ENCODE data around the gene TSHZ2.

The TSHZ2 gene

DNA sequence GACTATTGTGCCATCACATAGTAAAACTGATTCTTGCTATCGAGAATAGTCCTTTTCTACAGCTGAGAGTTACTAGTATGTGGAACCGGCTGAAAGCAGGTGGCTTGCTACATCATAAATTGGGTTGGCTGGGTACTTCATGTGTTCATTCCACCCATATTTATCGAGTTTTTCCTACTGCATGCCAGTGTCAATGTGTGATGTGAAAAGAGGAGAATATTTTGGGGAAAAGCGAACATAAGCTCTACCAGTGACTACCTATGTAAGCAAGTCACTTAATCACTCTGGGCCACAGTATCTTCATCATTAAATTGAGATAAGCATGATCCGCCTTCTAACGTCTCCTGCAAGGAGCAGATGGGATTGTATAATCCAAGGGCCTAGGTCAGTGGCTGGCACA, 61.0 kb downstream of the TSHZ2 start:
- no peak for DNase-seq

GRCh38 chr20:53034899-53035298, 62.7 kb downstream of the TSHZ2 start:
- no peak for DNase-seq

DNA sequence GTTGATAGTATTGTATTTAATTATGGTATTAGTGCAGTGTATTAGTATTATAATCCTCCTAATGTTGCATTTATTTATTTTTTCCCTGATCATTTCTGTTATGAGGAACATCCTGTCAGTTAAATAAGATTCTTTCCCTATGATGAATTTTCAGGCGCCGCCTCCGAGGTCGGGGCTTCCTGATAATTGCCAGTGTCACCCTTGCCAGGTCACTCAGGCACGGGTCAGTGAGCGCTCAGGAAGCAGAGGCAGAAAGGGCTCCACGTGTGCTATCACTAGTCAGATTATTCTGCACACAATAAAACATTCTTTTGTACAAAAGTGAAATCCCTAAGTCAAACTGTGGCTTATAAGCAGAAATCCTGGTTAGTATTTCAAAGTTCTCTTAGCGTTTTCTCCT, 64.8 kb downstream of the TSHZ2 start:
- no peak for DNase-seq

DNA sequence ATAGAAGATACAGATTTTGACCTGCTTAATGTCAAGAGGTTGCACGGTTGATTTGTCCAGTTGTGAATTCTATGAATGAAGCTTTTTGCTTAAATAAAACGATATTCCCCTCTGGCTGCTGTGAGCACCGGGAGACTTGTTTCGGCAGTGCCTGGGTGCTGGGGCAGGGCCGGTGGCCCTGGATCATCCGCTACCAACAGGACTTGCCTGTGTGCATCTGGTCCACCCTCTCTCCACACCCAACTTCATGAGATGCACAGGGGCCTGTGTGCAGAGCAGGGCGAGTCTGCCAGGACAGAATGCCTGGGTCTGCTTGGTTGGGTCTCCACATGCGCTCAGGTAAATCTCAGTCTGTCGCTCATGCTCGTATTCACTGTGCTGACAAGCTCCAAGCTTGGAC, 65.5 kb downstream of the TSHZ2 start:
- no peak for DNase-seq

DNA sequence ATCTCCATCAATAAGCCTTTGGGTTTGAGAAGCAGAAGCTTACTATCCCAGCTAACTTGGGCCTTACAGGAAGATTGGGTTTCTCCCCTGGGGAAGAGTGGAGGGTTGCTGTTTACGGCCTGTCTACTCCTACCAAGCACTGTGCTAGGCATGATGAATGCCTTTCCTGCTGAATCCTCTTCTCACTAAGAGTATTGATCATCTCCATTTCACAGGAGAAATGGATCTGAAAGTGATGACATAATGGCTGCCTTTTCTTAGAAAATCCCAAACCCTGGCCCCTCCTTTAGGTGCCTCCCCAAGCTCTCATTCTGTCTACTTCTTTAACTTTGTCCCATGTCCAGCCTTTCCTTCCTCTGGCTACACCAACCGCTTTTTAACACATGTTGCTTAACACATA, 66.1 kb downstream of the TSHZ2 start:
- no peak for DNase-seq

GRCh38 chr20:53040693-53041589, 68.8 kb downstream of the TSHZ2 start:
- DNase-seq, result no peak

DNA sequence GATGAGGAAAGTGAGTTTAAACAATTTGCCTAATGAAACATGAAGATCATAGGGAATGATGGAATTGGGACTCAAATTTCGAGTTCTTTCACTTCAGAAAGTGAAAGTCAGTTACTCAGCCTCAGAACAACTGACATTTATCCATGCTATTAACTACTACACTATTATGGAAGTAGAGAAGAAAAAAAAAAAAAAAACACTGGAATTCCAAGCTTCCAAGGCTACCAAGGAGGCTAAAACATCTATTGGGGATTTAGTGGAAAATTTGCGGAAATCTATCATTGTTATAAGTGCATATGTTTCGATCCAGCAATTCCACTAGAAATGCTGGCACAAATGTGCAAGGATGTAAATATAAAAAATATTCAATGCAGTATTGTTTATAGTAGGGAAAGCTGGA, 70.4 kb downstream of the TSHZ2 start:
- no peak for DNase-seq

DNA sequence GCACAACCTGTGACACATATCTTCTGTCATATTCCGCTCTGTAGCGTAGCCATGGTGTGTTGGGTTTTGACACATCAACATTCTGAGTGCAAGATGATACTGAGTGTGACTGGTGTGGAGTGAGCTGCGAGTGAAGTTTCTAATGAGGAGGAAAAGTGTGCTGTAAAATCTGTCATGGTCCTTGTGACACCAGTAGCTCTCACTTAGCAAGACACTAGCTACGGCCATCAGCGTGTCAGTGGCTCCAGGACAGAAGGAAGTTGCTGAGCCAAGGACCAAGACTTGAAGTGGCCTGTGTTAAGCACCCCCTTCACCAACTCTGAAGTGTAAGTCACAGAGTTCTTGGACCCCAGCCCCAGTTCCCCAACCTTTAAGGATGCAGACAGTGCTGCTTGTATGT, 72.1 kb downstream of the TSHZ2 start:
- DNase-seq, result no peak

- no peak for DNase-seq
Observed at GRCh38 chr20:53045941-53046340, 73.8 kb downstream of the TSHZ2 start.

DNA sequence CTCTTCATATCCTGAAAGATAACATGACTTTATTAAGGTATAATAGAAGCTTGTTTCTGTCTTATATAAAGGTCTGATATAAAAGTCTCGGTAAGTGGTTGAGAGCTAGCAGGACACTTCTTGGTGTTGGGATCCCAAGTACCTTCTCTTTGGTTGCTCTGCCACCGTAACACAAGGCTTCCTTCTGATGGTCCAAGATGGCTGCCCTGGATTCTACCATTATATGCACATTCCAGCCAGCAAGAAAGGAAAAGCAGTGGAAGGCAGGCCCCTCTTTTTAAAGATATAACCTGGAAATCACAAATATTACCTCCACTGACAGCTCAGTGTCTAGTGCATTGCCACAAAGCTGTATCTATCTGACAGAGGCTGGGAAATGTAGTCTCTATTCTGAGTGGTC, 75.0 kb downstream of the TSHZ2 start:
- no peak for DNase-seq

GRCh38 chr20:53048387-53048786, 76.2 kb downstream of the TSHZ2 start:
- no peak for DNase-seq

GRCh38 chr20:53050338-53050737, 78.2 kb downstream of the TSHZ2 start:
- no peak for DNase-seq

- no peak for DNase-seq
Observed at GRCh38 chr20:53052380-53052779, 80.2 kb downstream of the TSHZ2 start.

DNA sequence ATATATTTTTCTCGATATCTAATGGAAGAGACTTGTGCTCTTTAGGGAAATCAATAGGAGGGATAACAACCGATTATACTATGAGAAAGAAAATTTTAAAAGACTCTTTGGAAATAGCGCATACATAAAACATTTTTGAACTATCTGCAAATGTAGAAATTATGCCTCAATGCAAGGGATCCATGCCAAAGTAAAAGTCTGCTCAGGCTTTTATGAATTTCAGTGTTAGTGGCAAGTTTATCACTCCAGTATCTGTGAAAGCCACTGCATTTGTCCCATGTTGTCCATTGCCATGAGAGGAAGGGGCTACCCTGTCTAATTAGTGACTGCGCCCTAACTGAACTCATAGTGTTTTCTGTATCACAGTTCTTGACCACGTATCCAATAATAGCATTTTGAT, 81.4 kb downstream of the TSHZ2 start:
- no peak for DNase-seq

DNA sequence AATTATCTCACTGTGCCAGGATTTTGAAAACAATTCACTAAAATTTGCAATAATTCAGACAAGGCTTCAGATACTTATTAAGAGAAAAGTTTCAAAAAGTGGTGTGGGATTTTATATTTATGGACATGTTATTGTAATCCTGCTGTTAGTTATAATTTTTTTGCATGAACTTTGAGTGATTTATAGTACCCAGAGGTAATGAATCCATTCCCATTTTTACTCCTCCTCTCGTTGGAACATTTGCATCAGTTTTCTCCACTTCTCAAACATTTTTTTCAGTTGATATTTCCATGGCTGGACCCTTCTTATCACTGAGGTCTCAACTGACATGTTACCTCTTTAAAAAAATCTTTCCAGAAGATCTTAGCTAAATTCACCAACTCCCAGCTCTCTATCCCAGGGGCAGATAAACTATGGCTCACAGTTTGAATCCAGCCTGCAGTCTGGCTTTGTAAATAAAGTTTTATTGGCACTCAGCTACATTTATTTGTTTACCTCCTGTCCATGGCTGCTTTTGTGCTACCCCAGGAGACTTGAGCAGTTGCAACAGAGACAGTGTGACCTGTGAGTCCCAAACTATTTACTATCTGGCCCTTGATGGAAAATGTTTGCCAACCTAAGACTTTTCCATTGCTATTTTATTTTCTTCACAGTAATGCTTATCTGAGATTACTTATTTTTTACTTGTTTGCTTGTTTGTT, 83.4 kb downstream of the TSHZ2 start:
- DNase-seq, result no peak

GRCh38 chr20:53057579-53057978, 85.4 kb downstream of the TSHZ2 start:
- DNase-seq, result no peak

DNA sequence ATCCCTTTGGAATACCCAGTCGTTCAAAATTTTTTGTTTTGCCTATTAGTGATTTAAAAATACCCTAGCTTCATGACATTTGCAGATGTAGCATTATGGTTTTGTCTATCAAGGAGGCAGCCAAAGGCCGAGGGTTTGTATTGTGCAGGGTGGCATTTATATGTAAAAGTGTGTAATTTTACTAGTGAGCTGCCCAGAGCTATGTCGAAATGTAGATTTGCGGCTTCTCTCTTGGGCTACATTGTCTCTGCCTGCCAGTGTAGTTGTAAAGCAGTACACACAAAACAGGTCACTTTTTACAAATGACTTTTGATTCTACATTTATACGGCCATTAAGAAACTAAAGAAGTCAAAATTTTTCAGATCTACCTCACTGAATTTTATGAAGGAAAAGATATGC, 87.7 kb downstream of the TSHZ2 start:
- no peak for DNase-seq

DNA sequence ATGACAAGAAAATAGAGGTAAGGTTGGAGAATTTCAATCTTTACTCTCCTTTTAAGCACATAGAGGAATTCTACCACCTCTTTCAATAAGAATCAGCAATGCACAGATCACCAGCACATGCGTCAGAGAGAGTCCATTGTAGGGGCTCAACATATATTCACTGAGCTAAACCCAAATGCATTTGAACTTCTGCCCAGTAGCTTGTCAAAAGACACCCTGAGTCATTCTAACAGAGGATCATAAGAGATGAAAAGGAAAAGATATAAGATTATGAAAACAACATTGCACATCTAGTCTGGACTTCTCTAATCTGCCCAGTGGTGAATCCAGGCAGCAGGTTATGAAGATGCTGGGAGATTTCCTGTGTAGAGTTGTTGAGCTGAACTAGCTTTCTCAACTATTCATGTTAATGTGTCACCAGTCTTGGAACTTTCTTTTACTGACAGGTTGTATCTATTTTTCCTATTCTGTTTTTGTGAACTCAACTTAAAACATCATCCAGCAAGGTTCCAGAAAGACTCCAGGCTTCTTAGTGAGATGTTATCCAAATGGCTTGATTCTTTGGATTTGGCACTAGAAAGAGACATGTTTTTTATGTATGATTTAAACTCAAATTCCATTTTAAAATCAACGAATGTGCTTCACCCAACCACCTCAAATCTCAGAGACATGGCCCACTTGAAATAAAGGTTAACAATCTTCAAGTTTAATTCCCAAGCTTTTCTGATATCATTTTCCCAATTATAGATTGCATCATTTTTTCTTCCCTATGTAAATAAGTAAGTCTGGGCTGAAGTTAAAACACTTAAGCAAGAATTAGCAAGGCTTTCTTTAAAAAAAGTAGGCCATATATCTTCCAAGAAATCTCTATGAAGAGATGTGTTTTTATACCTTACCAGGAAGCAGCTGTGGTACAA, 89.3 kb downstream of the TSHZ2 start:
- no peak for DNase-seq

DNA sequence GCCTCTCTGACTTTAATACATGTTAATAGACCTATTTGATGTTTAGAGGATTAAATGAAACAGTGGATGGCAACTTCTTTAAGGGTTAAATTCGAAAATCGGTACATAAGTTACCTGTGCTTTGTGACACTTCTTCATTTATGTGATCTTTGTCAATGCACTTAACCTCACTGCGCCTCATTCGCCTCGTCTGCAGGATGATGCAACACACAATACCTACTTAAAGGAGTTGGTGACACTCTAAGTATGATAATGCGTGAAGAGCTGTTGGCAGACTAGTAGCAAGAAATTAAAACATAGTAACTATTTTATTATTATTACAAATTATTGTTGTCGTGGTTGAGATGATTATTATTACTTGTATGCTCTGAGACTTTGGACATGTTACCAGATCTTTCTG, 92.8 kb downstream of the TSHZ2 start:
- no peak for DNase-seq

DNA sequence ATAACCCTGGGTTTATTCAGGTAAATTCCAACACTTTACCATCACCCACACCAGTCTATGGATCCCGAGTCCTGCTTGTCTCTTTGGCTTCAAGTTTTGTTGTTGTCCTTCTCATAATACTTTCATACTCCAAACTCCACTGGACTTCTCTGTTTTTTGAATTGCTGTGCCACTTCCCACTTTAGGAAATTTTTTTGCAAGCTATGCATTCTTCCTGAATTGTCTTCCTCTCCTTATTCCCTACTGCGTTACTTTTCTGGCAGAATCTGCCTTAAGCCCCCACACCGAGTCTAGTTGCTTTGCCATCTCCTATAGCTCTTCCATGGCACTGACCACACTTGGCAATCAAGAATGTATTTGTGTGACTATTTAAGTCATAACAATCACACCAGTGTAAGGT, 96.1 kb downstream of the TSHZ2 start:
- no peak for DNase-seq

DNA sequence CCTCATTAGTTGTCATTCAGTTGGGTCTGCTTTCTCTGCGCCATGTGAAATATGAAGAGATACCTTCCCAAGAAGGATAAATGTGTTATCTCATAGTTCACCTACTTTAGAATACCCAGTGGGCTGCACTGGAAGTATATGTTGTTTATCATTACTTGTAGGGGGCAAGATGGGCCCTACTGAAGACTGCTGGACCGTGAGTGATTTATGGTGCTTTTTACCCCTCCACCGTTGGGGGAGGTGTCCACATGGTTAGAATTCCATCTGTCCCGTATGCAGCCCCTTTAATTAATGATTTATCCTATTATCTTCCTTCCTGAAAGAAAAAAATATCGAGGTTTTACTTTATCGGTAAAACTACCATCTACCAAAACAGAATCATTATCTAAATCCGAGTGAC, 97.0 kb downstream of the TSHZ2 start:
- no peak for DNase-seq

GRCh38 chr20:53070224-53070623, 98.1 kb downstream of the TSHZ2 start:
- DNase-seq, result no peak

GRCh38 chr20:53070706-53071392, 98.7 kb downstream of the TSHZ2 start:
- DNase-seq, result peak; percentile 22
